ENCODE results near the gene ENOX1.

The ENOX1 gene

GRCh38 chr13:43558326-43558725 is 228.4 kb downstream of the ENOX1 start:
- no peak for TF ChIP-seq REST (IDR thresholded peaks at IDR 0.05; ENCODE audit: insufficient read depth in 1 of 2, low read depth in 2 of 2, low read length in 2 of 2)
- TF ChIP-seq TAF1 (IDR thresholded peaks at IDR 0.05; ENCODE audit: borderline replicate concordance, insufficient read depth, low read length): no peak
- no peak for TF ChIP-seq POLR2AphosphoS5 (IDR thresholded peaks at IDR 0.05; ENCODE audit: low read depth, low read length)
- no peak for TF ChIP-seq SIN3A (IDR thresholded peaks at IDR 0.05; ENCODE audit: borderline replicate concordance, insufficient read depth, low read length)
- no peak for TF ChIP-seq FOXP2 (optimal IDR thresholded peaks at IDR 0.05; ENCODE audit: borderline replicate concordance, extremely low read depth, extremely low read length, insufficient read depth)

- TF ChIP-seq SIN3A (IDR thresholded peaks at IDR 0.05; ENCODE audit: borderline replicate concordance, insufficient read depth, low read length) (no peak), REST (IDR thresholded peaks at IDR 0.05; ENCODE audit: insufficient read depth in 1 of 2, low read depth in 2 of 2, low read length in 2 of 2) (no peak), TAF1 (IDR thresholded peaks at IDR 0.05; ENCODE audit: borderline replicate concordance, insufficient read depth, low read length) (no peak), FOXP2 (optimal IDR thresholded peaks at IDR 0.05; ENCODE audit: borderline replicate concordance, extremely low read depth, extremely low read length, insufficient read depth) (no peak), POLR2AphosphoS5 (IDR thresholded peaks at IDR 0.05; ENCODE audit: low read depth, low read length) (no peak)
Observed at GRCh38 chr13:43555667-43556066, 231.1 kb downstream of the ENOX1 start.

GRCh38 chr13:43551897-43552456 is 234.8 kb downstream of the ENOX1 start:
- no peak for TF ChIP-seq SIN3A (IDR thresholded peaks at IDR 0.05; ENCODE audit: borderline replicate concordance, insufficient read depth, low read length)
- no peak for TF ChIP-seq TAF1 (IDR thresholded peaks at IDR 0.05; ENCODE audit: borderline replicate concordance, insufficient read depth, low read length)

GRCh38 chr13:43546816-43547215 is 240.0 kb downstream of the ENOX1 start:
- no peak for TF ChIP-seq FOXP2 (optimal IDR thresholded peaks at IDR 0.05; ENCODE audit: borderline replicate concordance, extremely low read depth, extremely low read length, insufficient read depth)
- TF ChIP-seq TAF1 (IDR thresholded peaks at IDR 0.05; ENCODE audit: borderline replicate concordance, insufficient read depth, low read length): no peak
- no peak for TF ChIP-seq SIN3A (IDR thresholded peaks at IDR 0.05; ENCODE audit: borderline replicate concordance, insufficient read depth, low read length)
- no peak for TF ChIP-seq POLR2AphosphoS5 (IDR thresholded peaks at IDR 0.05; ENCODE audit: low read depth, low read length)
- TF ChIP-seq REST (IDR thresholded peaks at IDR 0.05; ENCODE audit: insufficient read depth in 1 of 2, low read depth in 2 of 2, low read length in 2 of 2): no peak

- TF ChIP-seq POLR2AphosphoS5 (IDR thresholded peaks at IDR 0.05; ENCODE audit: low read depth, low read length) (no peak), TAF1 (IDR thresholded peaks at IDR 0.05; ENCODE audit: borderline replicate concordance, insufficient read depth, low read length) (no peak), REST (IDR thresholded peaks at IDR 0.05; ENCODE audit: insufficient read depth in 1 of 2, low read depth in 2 of 2, low read length in 2 of 2) (no peak), FOXP2 (optimal IDR thresholded peaks at IDR 0.05; ENCODE audit: borderline replicate concordance, extremely low read depth, extremely low read length, insufficient read depth) (no peak), SIN3A (IDR thresholded peaks at IDR 0.05; ENCODE audit: borderline replicate concordance, insufficient read depth, low read length) (no peak)
Observed at GRCh38 chr13:43546251-43546650, 240.5 kb downstream of the ENOX1 start.

Data from PFSK-1 (cell line).